Measurements from ENCODE around the gene MYO7A. TPM values are rescaled to one million over a fixed set of nuclear protein-coding genes. Genes with fewer than 3 reads are reported as not detected.

The MYO7A gene
- total RNA-seq, 1 experiment from 2014 or later: 2.5 TPM

DNA sequence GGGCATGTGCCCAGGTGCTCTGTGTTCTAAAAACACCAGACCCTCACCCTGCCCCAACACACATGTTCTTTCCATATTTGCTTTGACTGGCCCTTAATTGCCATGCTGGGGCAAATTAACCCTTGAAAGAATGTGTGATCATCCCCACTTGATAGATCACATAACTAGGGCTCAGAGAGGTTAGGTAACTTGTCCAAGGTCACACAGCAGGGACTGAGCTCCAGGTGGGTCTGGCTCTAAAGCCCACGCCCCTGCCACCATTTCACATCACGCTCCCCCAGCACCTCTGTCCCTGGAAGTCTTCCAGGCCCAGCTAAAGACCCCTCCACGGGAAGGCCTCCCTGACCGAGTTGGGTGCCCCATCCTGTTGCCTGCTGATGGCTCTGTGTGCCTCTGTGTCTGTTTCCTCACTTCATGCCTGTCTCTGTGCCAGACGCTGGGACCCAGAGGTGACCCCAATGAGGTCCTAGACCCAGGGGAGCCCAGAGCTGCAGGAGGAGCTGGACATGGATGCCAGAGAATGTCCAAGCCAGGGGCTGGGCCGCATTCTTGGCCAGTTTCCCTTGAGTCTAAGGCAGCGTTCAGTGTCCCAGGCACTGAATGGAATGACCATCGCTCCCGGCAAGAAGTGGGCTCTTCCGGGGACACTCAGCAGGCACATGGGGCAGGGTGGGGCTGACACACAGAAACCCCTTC lies 79.7 kb downstream of the MYO7A start:
- Mint-ChIP-seq H3K27me3 (ENCODE audit: low read depth) (no peaks in the 10 kb centered on the region), H3K4me3 (no peak overlapping the region), H3K36me3 (no peaks in the 10 kb centered on the region), H3K27ac (no peak overlapping the region), H3K9me3 (no peaks in the 10 kb centered on the region), H3K4me1 (peaks cover 4% of the 10 kb centered on the region; the same call in 1 of the 2 replicates)
- ChIA-PET CTCF (no interaction called here), POLR2A (no interaction called here)
- TF ChIP-seq TCF7 (CRISPR knock-in tag; IDR thresholded peaks at IDR 0.05; ENCODE audit: low read depth): no peak
- TF ChIP-seq SMAD3 (CRISPR knock-in tag; IDR thresholded peaks at IDR 0.05; ENCODE audit: borderline replicate concordance): no peak
- TF ChIP-seq, protein P1, sequence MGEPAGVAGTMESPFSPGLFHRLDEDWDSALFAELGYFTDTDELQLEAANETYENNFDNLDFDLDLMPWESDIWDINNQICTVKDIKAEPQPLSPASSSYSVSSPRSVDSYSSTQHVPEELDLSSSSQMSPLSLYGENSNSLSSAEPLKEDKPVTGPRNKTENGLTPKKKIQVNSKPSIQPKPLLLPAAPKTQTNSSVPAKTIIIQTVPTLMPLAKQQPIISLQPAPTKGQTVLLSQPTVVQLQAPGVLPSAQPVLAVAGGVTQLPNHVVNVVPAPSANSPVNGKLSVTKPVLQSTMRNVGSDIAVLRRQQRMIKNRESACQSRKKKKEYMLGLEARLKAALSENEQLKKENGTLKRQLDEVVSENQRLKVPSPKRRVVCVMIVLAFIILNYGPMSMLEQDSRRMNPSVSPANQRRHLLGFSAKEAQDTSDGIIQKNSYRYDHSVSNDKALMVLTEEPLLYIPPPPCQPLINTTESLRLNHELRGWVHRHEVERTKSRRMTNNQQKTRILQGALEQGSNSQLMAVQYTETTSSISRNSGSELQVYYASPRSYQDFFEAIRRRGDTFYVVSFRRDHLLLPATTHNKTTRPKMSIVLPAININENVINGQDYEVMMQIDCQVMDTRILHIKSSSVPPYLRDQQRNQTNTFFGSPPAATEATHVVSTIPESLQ (CRISPR knock-in tag; IDR thresholded peaks at IDR 0.05): no peak
- TF ChIP-seq ZNF396 (CRISPR knock-in tag; IDR thresholded peaks at IDR 0.05; ENCODE audit: borderline replicate concordance): no peak
- TF ChIP-seq TP53 (CRISPR knock-in tag; IDR thresholded peaks at IDR 0.05): no peak
- TF ChIP-seq HMGA2 (CRISPR knock-in tag; IDR thresholded peaks at IDR 0.05): no peak
- TF ChIP-seq MXD4 (CRISPR knock-in tag; IDR thresholded peaks at IDR 0.05; ENCODE audit: borderline replicate concordance): no peak
- TF ChIP-seq CREB1 (CRISPR knock-in tag; IDR thresholded peaks at IDR 0.05): no peak
- no peak for TF ChIP-seq ETV6 (CRISPR knock-in tag; IDR thresholded peaks at IDR 0.05)
- no peak for TF ChIP-seq ESRRA (CRISPR knock-in tag; IDR thresholded peaks at IDR 0.05; ENCODE audit: borderline replicate concordance)
- TF ChIP-seq, protein P2, sequence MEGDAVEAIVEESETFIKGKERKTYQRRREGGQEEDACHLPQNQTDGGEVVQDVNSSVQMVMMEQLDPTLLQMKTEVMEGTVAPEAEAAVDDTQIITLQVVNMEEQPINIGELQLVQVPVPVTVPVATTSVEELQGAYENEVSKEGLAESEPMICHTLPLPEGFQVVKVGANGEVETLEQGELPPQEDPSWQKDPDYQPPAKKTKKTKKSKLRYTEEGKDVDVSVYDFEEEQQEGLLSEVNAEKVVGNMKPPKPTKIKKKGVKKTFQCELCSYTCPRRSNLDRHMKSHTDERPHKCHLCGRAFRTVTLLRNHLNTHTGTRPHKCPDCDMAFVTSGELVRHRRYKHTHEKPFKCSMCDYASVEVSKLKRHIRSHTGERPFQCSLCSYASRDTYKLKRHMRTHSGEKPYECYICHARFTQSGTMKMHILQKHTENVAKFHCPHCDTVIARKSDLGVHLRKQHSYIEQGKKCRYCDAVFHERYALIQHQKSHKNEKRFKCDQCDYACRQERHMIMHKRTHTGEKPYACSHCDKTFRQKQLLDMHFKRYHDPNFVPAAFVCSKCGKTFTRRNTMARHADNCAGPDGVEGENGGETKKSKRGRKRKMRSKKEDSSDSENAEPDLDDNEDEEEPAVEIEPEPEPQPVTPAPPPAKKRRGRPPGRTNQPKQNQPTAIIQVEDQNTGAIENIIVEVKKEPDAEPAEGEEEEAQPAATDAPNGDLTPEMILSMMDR (IDR thresholded peaks at IDR 0.05): no peak
- TF ChIP-seq, protein P3, sequence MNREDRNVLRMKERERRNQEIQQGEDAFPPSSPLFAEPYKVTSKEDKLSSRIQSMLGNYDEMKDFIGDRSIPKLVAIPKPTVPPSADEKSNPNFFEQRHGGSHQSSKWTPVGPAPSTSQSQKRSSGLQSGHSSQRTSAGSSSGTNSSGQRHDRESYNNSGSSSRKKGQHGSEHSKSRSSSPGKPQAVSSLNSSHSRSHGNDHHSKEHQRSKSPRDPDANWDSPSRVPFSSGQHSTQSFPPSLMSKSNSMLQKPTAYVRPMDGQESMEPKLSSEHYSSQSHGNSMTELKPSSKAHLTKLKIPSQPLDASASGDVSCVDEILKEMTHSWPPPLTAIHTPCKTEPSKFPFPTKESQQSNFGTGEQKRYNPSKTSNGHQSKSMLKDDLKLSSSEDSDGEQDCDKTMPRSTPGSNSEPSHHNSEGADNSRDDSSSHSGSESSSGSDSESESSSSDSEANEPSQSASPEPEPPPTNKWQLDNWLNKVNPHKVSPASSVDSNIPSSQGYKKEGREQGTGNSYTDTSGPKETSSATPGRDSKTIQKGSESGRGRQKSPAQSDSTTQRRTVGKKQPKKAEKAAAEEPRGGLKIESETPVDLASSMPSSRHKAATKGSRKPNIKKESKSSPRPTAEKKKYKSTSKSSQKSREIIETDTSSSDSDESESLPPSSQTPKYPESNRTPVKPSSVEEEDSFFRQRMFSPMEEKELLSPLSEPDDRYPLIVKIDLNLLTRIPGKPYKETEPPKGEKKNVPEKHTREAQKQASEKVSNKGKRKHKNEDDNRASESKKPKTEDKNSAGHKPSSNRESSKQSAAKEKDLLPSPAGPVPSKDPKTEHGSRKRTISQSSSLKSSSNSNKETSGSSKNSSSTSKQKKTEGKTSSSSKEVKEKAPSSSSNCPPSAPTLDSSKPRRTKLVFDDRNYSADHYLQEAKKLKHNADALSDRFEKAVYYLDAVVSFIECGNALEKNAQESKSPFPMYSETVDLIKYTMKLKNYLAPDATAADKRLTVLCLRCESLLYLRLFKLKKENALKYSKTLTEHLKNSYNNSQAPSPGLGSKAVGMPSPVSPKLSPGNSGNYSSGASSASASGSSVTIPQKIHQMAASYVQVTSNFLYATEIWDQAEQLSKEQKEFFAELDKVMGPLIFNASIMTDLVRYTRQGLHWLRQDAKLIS (CRISPR knock-in tag; IDR thresholded peaks at IDR 0.05; ENCODE audit: borderline replicate concordance): no peak
- no peak for TF ChIP-seq ZNF121 (CRISPR knock-in tag; IDR thresholded peaks at IDR 0.05)
- DNase-seq (ENCODE audit: low spot score) (no peak), ATAC-seq (no peak)

DNA sequence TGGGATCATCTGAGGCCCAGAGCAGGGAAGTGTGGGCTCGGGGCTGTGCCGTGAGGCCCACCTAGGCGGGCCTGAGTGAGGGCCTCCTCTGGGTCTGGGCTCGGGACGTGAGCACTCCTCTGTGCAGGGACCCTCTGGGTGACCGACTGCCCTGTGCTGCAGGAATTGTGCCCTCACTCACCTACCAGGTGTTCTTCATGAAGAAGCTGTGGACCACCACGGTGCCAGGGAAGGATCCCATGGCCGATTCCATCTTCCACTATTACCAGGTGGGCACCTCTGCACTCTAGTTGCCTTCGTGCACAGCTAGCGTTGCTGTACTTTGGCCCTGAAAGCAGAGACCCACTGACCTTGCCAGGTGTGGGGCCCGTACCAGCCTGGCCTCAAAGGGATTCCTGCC lies 80.5 kb downstream of the MYO7A start:
- H3K4me1 Mint-ChIP-seq: 0 out of 2 replicates have a peak, but pooled peaks cover under 1% of the 10 kb centered on the region
- ChIA-PET CTCF (no interaction called here), POLR2A (no interaction called here)
- no peak for DNase-seq (ENCODE audit: low spot score)
- no peak for ATAC-seq
- no peak overlapping the region for H3K4me3 Mint-ChIP-seq
- H3K27ac Mint-ChIP-seq: no peak overlapping the region
- H3K36me3 Mint-ChIP-seq: no peaks in the 10 kb centered on the region
- no peaks in the 10 kb centered on the region; the same call in 1 of the 2 replicates for H3K9me3 Mint-ChIP-seq
- TF ChIP-seq CREM (CRISPR knock-in tag; IDR thresholded peaks at IDR 0.05) (no peak), GRHL2 (CRISPR knock-in tag; IDR thresholded peaks at IDR 0.05; ENCODE audit: insufficient replicate concordance, severe bottlenecking) (no peak), SMAD3 (CRISPR knock-in tag; IDR thresholded peaks at IDR 0.05; ENCODE audit: borderline replicate concordance) (no peak)
- H3K27me3 Mint-ChIP-seq (ENCODE audit: low read depth): no peaks in the 10 kb centered on the region

DNA sequence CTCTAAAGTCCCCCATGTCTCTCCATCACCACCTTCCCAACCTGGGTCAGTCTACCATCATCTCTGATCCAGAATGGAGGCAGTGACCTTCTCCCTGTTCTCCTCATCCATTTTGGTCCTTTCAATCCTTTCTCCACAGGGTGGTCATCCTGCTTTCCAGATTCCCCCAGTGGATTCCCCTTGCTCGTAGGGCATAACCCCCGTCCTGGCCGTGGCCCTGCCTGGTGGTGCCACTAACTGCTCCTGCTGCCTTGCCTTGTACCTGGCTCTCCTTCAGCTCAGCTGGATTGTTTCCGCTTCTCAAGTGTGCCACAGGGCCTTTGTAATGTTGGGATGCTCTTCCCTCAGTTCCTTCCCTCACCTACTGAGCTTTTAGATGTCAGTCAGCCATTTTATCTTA lies 81.6 kb downstream of the MYO7A start:
- POLR2A ChIA-PET: no interaction called here
- Mint-ChIP-seq H3K4me3 (no peak overlapping the region), H3K27me3 (ENCODE audit: low read depth) (no peaks in the 10 kb centered on the region), H3K36me3 (no peaks in the 10 kb centered on the region), H3K27ac (no peak overlapping the region), H3K9me3 (no peaks in the 10 kb centered on the region; the same call in 1 of the 2 replicates), H3K4me1 (no peaks in the 10 kb centered on the region)
- CTCF ChIA-PET: no interaction called here
- ATAC-seq: no peak
- no peak for DNase-seq (ENCODE audit: low spot score)
- TF ChIP-seq SMAD3 (CRISPR knock-in tag; IDR thresholded peaks at IDR 0.05; ENCODE audit: borderline replicate concordance) (no peak), NFE2L1 (CRISPR knock-in tag; IDR thresholded peaks at IDR 0.05) (no peak), ZNF138 (CRISPR knock-in tag; conservative IDR thresholded peaks at IDR 0.05) (no peak), ESRRA (CRISPR knock-in tag; IDR thresholded peaks at IDR 0.05; ENCODE audit: borderline replicate concordance) (no peak), SP1 (CRISPR knock-in tag; conservative IDR thresholded peaks at IDR 0.05) (no peak), RELA (CRISPR knock-in tag; IDR thresholded peaks at IDR 0.05; ENCODE audit: borderline replicate concordance) (no peak)
- TF ChIP-seq, protein P4, sequence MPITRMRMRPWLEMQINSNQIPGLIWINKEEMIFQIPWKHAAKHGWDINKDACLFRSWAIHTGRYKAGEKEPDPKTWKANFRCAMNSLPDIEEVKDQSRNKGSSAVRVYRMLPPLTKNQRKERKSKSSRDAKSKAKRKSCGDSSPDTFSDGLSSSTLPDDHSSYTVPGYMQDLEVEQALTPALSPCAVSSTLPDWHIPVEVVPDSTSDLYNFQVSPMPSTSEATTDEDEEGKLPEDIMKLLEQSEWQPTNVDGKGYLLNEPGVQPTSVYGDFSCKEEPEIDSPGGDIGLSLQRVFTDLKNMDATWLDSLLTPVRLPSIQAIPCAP (CRISPR knock-in tag; IDR thresholded peaks at IDR 0.05): no peak
- TF ChIP-seq, protein P5, sequence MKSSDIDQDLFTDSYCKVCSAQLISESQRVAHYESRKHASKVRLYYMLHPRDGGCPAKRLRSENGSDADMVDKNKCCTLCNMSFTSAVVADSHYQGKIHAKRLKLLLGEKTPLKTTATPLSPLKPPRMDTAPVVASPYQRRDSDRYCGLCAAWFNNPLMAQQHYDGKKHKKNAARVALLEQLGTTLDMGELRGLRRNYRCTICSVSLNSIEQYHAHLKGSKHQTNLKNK (CRISPR knock-in tag; IDR thresholded peaks at IDR 0.05): no peak
- TF ChIP-seq, protein P1 (CRISPR knock-in tag; IDR thresholded peaks at IDR 0.05): no peak
